Brain (organoid and tissue), 1 donor: ENCODE measurements around the gene ANGPTL1. TPM values are rescaled to one million over a fixed set of nuclear protein-coding genes. Genes with fewer than 3 reads are reported as not detected.

Experiments used
- polyA plus RNA-seq: library from polyadenylated mRNA; stranded (reverse); fragments of 350-450 nt; fragmentation: Illumina TruSeq; extraction: RNeasy Lipid Tissue Mini Kit (QIAGEN cat#74804); gene quantifications from one replicate; pipeline ENCODE4 v1.2.3, GENCODE V29; 2015; ENCODE audit warnings: low read depth, low replicate concordance; ENCODE audit not compliant: insufficient read depth

Gene ANGPTL1
- polyA plus RNA-seq, 1 donor from 2014 or later, result 0.14 TPM

Other genes starting within 250 kb of the ANGPTL1 start
- gene RALGPS2, start 145.8 kb downstream of the ANGPTL1 start, polyA plus RNA-seq, result 4.2 TPM
- 21.2 TPM for gene FAM20B, start 154.8 kb upstream of the ANGPTL1 start, polyA plus RNA-seq
- gene TOR3A, start 211.0 kb upstream of the ANGPTL1 start, polyA plus RNA-seq, result 23.4 TPM